GM13976 (cell line): ENCODE data around the gene SOS1.
"Not testable (repeated sequence)": the region's sequence is repeated elsewhere in the genome, so short reads cannot be mapped to it uniquely, and the experiment has no call there.

ENCODE experiments used
- DNase-seq: peaks from one replicate; pipeline ENCODE4 v3.0.0; 2012; ENCODE audit warnings: low spot score
- CTCF ChIP-seq: IDR thresholded peaks from 2 replicates; pipeline ENCODE4 v1.5.1; 2012; ENCODE audit warnings: borderline replicate concordance, mild to moderate bottlenecking; ENCODE audit not compliant: insufficient read depth; ENCODE audit errors: extremely low read depth, missing control alignments, control extremely low read depth
- in situ Hi-C: fragments of 300-500 bp; cut with MboI; formaldehyde crosslinking; loops from one replicate; pipeline ENCODE4 v1.12.0; 2022; ENCODE audit warnings: low sequenced_read_pairs, mixed read lengths, inconsistent platforms; ENCODE audit not compliant: unreplicated experiment

The SOS1 gene

GRCh38 chr2:39120771-39121522 is at the start of gene SOS1:
TSS of gene SOS1 (minus strand) at chr2:39121051. CDS start at chr2:39120422, 629 bp downstream.
- TF ChIP-seq CTCF: no peak
- peak; percentile 90 for DNase-seq
- in situ Hi-C loops: loop anchor here (10.0 kb wide), 1 partner anchor 104 kb away; no protein-coding TSS in a partner anchor

- in situ Hi-C loops: no loop called here
- no peak for DNase-seq
- no peak for TF ChIP-seq CTCF
Measured at GRCh38 chr2:39164089-39164488, 43.2 kb upstream of the SOS1 start.

GRCh38 chr2:39160982-39161381 is 40.1 kb upstream of the SOS1 start:
- in situ Hi-C loops: no loop called here
- DNase-seq: no peak

GRCh38 chr2:39159283-39159682 is 38.4 kb upstream of the SOS1 start:
- in situ Hi-C loops: no loop called here
- no peak for TF ChIP-seq CTCF
- DNase-seq: no peak

More at GRCh38 chr2:39160982-39161381, 40.1 kb upstream of the SOS1 start:
- no peak for TF ChIP-seq CTCF

GRCh38 chr2:39158351-39158750 is 37.5 kb upstream of the SOS1 start:
- TF ChIP-seq CTCF: no peak
- DNase-seq: no peak
- in situ Hi-C loops: no loop called here

DNA sequence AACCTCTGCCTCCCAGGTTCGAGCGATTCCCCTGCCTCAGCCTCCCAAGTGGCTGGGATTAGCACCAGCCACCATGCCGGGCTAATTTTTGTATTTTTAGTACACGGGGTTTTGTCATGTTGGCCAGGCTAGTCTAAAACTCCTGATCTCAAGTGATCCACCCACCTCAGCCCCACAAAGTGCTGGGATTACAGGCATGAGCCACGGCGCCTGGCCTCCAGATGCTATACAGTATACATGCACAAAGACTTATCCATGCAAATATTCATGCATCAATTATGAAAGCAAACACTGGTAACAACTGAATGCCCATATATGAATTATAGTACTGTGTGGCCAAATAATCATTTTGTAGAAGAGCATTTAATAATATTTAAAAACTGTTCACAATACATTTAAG is 36.0 kb upstream of the SOS1 start:
- DNase-seq: no peak
- no peak for TF ChIP-seq CTCF
- in situ Hi-C loops: no loop called here

DNA sequence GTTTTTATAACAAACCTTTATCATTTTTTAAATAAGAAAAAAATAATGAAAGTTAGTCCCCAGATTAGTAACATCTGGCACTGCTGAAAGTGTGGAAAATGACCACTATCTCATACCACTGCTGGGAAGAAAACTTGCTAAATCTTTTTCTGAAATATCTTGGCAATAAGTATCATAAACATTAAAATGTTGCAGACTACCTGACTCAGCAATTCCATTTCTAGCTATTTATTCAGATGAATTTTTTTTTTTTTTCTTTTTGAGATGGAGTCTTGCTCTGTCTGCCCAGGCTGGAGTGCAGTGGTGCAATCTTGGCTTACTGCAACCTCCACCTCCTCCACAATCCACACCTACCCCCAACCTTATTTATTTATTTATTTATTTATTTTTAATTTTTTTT is 35.3 kb upstream of the SOS1 start:
- in situ Hi-C loops: no loop called here
- DNase-seq: no peak
- TF ChIP-seq CTCF: no peak

- in situ Hi-C loops, DNase-seq: not testable (repeated sequence)
Measured at GRCh38 chr2:39155573-39155972, 34.7 kb upstream of the SOS1 start.
